Gastroesophageal sphincter (tissue), 3 donors: Measurements from ENCODE around the gene NTN3.

ENCODE experiments used
- POLR2AphosphoS5 ChIP-seq: sonication (generic); formaldehyde crosslinking; IDR thresholded peaks from one replicate; pipeline ENCODE4 v1.6.1; 2017; ENCODE audit warnings: antibody characterized with exemption
- TF ChIP-seq, protein P1 (sequence below), 4 experiments: fragments of 200-600 bp in 2 of 4; fragments of 450-650 bp in 2 of 4; sonication (generic) in 1 of 4; IDR thresholded peaks; one replicate each; pipeline ENCODE4 v1.5.1; 2017 to 2019; ENCODE audit warnings: antibody characterized with exemption in 4 of 4, mild to moderate bottlenecking in 2 of 4, moderate library complexity in 2 of 4

DNA sequence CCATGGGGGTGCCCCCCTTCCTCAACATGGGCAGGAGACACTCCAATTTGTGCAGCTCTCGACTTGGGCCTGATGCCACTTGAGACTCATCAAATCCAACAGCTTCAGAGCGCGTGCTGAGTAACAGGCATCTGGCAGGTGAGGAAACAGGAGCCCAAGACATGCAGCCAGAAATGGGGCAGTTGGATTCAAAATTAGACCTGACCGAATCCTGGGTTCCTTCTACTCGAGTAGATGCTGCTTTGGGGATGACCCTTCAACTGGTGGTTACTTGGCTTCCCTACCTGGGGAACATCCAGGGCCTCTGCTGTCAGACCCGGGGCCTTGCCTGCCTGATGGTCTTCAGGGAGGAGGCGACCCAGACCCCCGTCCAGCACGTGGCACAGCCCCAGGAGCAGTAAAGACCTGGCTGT, 488 bp upstream of the NTN3 start:
- TF ChIP-seq, protein P1, sequence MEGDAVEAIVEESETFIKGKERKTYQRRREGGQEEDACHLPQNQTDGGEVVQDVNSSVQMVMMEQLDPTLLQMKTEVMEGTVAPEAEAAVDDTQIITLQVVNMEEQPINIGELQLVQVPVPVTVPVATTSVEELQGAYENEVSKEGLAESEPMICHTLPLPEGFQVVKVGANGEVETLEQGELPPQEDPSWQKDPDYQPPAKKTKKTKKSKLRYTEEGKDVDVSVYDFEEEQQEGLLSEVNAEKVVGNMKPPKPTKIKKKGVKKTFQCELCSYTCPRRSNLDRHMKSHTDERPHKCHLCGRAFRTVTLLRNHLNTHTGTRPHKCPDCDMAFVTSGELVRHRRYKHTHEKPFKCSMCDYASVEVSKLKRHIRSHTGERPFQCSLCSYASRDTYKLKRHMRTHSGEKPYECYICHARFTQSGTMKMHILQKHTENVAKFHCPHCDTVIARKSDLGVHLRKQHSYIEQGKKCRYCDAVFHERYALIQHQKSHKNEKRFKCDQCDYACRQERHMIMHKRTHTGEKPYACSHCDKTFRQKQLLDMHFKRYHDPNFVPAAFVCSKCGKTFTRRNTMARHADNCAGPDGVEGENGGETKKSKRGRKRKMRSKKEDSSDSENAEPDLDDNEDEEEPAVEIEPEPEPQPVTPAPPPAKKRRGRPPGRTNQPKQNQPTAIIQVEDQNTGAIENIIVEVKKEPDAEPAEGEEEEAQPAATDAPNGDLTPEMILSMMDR (IDR thresholded peaks at IDR 0.05) = no peak
- TF ChIP-seq POLR2AphosphoS5 = no peak
